Stimulated activated CD8-positive, alpha-beta memory T cell treated with anti-CD3 and anti-CD28 coated beads, Interleukin-12 subunit alpha, Interleukin-12 subunit beta, amount 100 ng/mL, for 24 hours (primary cell): ENCODE results near the gene PDCD5.
"Not testable (repeated sequence)": the region's sequence is repeated elsewhere in the genome, so short reads cannot be mapped to it uniquely, and the experiment has no call there.

Experiments
- DNase-seq: peaks from one replicate; pipeline ENCODE4 v3.0.0-alpha.2; 2020; ENCODE audit errors: extremely low read depth

Gene PDCD5, protein sequence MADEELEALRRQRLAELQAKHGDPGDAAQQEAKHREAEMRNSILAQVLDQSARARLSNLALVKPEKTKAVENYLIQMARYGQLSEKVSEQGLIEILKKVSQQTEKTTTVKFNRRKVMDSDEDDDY

GRCh38 chr19:32580901-32581704 is at the start of gene PDCD5:
TSS of gene PDCD5 (plus strand) at chr19:32581190. CDS start at chr19:32581262, 72 bp downstream.
- peak; percentile 91 for DNase-seq

GRCh38 chr19:32532233-32532632 is 48.8 kb upstream of the PDCD5 start:
- no peak for DNase-seq

- no peak for DNase-seq
Observed at GRCh38 chr19:32537580-32537979, 43.4 kb upstream of the PDCD5 start.

DNA sequence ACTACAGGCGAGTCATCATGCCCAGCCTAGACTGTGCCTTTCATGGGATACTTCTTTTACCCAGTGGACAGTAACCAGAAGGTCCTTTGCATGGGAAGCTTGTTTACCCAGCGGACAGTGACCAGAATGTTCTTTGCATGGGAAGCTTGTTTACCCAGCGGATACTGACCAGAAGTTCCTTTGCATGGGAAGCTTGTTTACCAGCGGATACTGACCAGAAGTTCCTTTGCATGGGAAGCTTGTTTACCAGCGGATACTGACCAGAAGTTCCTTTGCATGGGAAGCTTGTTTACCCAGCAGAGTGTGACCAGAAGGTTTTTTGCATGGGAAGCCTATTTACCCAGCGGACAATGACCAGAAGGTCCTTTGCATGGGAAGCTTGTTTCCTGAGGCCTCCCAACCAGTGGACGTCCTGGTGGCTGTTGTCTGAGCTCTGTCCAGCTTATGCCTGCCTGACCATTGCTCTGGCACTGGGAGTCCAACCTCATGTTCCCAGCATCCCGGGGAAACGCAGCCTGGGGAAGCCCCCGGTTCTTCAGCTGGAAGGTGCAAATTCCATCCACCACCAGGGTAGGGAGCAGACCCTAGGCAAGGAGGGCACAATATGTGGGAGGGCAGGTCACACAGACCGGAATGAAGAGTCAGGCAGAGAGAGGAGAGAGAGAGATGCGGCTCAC is 41.6 kb upstream of the PDCD5 start:
- no peak for DNase-seq

DNA sequence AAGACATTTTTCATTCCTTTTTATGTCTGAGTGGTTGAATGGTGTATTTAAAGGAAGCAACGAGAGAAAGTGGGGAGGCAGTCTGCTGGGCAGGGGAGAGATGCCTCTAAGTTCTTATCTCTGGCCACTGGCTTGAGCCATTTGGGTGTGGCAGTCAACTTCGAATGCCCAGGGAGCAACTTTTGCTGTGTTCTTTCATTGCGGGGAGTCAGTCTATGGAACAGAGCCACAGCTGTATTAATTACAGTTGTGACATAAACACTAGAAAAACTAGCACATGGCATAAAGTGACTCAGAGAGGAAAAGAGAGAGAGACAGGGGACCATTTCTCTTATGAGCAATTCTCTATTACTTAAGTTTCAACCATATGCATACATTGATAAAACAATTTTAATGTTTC is 40.4 kb upstream of the PDCD5 start:
- DNase-seq = no peak

DNA sequence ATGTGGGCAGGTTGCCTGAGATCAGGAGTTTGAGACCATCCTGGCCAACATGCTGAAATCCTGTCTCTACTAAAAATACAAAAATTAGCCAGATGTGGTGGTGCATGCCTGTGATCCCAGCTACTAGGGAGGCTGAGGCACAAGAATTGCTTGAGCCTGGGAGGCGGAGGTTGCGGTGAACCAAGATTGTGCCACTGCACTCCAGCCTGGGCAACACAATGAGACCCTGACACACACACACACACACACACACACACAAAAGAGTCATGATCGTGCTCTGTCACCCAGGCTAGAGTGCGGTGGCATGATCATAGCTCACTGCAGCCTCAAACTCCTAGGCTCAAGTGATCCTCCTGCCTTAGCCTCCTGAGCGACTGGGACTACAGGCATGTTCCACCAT is 39.6 kb upstream of the PDCD5 start:
- DNase-seq = not testable (repeated sequence)

- DNase-seq = no peak
Observed at GRCh38 chr19:32542477-32543108, 38.4 kb upstream of the PDCD5 start.

- DNase-seq = no peak
Observed at GRCh38 chr19:32543115-32543900, 37.7 kb upstream of the PDCD5 start.

- no peak for DNase-seq
Observed at GRCh38 chr19:32544917-32545316, 36.1 kb upstream of the PDCD5 start.

DNA sequence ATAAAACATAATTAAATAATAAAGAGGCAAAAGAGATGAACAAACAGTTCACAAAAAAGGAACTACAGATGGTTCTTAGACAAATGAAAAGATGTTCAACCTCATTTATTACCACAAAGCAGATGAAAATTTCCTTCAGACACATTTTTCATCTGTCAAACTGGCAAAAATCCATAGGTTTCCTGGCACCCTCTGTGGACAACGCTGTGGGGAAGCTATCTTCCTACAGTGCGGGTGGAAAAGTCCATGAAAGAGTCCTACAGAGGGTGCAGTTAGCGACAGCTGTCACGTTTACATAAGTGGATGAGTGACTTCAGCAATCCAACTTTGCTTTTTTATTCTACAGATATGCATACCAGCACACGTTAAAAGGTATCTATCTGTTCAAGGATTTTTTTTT is 30.3 kb upstream of the PDCD5 start:
- DNase-seq = no peak

GRCh38 chr19:32555786-32556185 is 25.2 kb upstream of the PDCD5 start:
- DNase-seq = no peak

DNA sequence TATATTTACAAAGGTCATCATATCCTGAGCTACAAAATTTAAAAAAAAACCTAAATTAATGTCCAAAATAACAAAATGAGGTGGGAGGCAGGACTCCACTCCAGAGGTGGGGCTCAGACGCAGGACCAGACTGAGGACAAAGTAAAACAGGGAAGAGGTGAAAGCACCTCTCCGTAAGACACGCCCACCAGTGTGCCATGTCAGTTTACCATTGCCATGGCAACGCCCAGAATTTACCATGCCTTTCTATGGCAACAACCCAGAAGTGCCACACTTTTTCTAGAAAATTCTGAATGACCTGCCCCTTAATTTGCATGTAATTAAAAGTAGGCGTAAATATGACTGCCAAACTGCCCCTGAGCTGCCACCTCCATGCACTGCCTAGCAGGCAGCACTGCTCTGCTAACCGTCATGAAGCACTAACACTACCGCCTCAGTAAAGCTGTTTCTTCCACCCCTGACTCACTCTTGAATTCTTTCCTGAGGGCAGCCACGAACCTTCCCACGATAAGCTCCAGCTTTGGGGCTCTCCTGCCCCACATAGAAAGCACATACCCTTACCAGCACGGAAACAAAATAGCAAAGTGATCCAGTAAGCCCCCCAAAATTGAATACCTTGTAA is 22.3 kb upstream of the PDCD5 start:
- DNase-seq = no peak

GRCh38 chr19:32563761-32564160 is 17.2 kb upstream of the PDCD5 start:
- no peak for DNase-seq

GRCh38 chr19:32566246-32566830 is 14.7 kb upstream of the PDCD5 start:
- no peak for DNase-seq

DNA sequence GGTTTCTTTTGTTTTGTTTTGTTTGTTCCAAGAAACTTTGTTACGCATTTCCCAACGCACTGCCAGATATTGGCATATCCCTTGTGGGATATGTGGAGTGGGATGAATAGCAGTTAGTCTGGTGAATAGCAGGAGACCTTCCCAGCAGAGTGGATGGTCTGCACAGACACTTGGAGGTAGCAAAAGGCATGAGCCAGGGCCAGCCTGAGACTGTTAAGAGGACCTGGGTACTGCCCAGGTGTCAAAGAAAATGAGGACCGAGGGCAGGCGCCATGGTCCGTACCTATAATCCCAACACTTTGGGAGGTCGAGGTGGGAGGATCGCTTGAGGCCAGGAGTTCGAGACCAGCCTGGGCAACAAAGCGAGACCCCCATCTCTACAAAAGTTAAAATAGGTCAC is 13.5 kb upstream of the PDCD5 start:
- DNase-seq = no peak

DNA sequence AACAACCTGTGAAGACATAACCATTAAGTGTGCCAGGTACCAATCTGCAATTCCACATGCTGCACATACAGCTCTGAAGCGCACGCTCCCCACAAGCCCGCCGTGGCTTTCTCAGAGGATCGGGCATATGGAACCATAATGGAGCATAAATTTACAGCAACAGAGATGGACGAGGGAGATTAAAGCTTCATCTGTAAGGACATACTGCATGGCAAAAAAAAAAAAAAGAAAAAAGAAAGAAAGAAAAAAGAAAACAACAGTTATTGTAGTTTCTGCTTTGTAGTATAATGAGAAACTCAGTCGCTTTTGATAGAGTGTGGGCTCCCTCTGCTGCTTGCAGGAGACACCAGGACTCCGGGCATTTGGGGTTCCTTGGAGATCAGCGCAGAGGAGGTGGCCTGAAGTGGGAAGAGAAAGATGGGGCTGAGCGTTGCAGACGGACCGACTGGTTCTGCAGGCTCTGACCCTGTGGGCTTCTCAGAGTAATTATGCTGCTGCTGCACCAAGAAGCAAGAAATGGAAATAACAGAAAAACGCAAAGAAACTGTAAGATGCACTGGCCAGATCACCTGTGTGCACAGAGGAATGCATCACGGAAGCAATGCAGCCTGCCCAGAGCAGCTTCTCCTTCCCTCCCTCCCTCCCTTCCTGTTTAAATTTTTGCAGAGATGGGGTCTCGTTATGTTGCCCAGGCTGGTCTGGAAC is 10.8 kb upstream of the PDCD5 start:
- DNase-seq = no peak

DNA sequence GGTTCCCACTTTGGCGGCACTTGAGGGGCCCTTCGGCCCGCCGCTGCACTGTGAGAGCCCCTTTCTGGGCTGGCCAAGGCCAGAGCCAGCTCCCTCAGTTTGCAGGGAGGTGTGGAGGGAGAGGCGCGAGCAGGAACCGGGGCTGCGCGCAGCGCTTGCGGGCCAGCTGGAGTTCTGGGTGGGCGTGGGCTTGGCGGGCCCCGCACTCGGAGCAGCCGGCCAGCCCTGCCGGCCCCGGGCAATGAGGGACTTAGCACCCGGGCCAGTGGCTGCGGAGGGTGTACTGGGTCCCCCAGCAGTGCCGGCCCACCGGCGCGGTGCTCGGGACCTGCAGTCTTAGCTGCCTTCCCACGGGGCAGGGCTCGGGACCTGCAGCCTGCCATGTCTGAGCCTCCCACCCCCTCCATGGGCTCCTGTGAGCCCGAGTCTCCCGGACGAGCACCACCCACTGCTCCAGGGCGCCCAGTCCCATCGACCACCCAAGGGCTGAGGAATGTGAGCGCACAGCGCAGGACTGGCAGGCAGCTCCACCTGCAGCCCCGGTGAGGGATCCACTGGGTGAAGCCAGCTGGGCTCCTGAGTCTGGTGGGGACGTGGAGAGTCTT is 9.4 kb upstream of the PDCD5 start:
- not testable (repeated sequence) for DNase-seq

DNA sequence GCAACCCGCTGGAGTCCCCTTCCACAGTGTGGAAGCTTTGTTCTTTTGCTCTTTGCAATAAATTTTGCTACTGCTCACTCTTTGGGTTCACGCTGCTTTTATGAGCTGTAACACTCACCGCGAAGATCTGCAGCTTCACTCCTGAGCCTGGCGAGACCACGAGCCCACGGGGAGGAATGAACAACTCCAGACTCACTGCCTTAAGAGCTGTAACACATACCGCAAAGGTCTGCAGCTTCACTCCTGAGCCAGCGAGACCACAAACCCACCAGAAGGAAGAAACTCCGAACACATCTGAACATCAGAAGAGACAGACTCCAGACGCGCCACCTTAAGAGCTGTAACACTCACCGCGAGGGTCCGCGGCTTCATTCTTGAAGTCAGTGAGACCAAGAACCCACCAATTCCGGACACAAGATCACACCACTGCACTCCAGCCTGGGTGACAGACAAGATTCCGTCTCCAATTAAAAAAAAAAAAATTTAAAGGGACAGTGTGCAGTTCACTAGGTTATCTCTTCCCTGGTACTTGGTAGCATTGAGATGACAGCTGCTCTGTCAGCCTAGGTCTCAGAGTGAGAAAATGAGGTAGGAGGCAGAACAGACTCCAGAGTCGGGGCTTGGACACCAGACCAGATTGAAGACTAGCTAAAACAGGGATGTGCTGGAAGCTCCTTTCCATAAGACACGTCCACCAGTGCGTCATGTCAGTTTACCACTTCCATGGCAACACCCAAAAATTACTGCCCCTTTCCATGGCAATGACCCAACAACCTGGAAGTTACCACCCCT is 8.1 kb upstream of the PDCD5 start:
- not testable (repeated sequence) for DNase-seq

DNA sequence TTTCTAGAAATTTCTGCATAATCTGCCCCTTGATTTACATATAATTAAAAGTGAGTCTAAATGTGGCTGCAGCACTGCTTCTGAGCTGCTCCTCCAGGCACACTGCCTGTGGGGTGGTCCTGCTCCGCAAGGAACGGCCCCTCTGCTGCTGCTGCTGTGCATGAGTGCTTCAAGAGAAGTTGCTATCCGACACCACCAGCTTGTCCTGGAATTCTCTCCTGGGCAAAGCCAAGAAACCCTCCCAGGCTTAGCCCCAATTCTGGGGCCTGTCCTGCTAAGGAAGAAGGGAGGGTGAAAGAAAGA is 7.5 kb upstream of the PDCD5 start:
- DNase-seq = no peak
